ENCODE measurements around the gene PISD.

DNA sequence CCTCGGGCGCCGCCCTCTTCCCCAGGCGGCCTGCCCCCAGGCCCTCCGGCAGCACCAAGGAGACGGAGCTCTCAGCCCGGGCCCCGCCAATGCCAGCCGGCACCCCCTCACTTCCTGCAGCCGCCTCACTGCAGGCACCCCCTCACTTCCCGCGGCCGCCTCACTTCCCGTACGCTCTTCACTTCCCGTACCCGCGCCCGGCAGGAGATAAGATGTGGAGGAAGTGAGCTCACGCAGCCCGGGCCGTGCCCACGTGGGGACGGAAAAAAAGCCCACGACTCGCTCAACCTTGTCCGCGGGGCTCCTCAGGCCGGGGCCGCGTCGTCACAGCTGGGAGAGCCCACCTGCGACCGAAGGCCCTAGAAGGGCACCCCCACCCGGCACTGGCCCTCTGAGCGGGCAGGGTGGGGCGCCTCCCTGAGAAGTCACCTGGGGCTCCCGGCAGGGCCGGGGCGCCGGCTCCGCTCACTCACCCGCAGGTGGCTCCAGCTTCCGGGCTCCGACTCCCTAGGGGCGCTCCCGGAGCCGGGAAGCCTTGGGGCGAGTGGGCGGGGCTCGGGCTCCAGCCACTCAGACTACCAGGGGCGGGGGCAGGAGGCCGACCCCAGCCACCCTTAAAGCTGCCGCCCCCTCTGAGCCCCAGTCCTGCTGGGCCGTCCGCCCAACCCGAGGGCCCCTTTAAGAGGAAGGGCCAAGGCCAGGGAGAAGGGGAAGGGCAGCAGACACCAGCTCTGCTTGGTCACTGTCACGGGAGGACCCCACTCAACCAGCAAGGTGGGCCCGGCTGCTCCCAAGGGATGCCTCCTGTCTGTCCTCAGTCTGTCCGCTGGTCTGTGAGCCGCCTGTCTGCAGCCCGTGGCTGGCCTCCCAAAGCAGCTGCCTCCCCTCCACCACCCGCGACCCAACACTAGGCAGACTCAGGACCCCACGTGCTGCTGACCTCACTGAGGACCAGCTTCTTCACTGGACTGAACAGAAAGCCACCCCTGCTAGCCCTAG lies 31.4 kb downstream of the PISD start:
- TF ChIP-seq, protein P1, sequence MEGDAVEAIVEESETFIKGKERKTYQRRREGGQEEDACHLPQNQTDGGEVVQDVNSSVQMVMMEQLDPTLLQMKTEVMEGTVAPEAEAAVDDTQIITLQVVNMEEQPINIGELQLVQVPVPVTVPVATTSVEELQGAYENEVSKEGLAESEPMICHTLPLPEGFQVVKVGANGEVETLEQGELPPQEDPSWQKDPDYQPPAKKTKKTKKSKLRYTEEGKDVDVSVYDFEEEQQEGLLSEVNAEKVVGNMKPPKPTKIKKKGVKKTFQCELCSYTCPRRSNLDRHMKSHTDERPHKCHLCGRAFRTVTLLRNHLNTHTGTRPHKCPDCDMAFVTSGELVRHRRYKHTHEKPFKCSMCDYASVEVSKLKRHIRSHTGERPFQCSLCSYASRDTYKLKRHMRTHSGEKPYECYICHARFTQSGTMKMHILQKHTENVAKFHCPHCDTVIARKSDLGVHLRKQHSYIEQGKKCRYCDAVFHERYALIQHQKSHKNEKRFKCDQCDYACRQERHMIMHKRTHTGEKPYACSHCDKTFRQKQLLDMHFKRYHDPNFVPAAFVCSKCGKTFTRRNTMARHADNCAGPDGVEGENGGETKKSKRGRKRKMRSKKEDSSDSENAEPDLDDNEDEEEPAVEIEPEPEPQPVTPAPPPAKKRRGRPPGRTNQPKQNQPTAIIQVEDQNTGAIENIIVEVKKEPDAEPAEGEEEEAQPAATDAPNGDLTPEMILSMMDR (conservative IDR thresholded peaks at IDR 0.05; ENCODE audit: low read depth, low read length), result no peak
- no peak for TF ChIP-seq EZH2 (IDR thresholded peaks at IDR 0.05; ENCODE audit: low read length, unreplicated experiment)
